ENCODE results near the gene GGCT.
"Not testable (repeated sequence)": the region's sequence is repeated elsewhere in the genome, so short reads cannot be mapped to it uniquely, and the experiment has no call there.

GGCT gene

DNA sequence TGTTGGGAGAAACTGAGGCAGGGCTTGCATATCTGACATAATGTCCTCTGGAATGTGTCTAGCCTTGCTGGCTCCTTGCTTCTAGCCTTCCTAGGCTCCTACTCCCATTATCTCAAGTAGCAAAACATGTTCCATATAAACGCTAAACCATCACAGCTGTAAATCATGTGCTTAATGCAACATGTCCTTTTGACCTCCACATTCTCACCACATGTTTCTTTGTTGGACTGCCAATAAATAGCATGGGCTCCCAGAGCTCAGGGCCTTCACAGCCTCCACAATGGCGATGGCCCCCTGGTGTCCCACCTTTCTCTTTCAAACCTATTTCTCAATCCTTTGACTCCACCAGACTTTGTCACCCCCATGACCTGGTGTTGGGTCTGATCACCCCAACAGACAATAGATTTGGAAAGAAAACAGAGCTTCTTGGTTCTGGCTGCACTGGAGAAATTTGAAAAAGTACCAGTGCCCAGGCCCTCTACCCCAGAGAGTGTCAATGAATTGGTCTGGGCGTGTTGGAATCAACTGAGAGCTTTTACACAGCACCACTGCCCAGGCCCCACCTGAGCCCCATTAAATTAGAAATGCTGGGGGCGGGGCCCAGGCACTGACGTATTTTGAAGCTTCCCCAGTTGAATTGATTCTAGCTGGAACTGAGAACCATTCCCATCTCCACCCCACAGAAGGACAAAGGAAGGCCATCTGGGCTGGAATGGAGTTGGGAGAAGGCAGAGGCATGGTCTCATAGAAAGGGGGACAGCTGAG, 41.3 kb upstream of the GGCT start:
- H3K4me3 ChIP-seq: no peak overlapping the region
- no peak for DNase-seq (ENCODE audit: low spot score)
- H3K27ac ChIP-seq: no peak overlapping the region
- no peak for TF ChIP-seq CTCF (IDR thresholded peaks at IDR 0.05)

- no peak for TF ChIP-seq CTCF (IDR thresholded peaks at IDR 0.05)
- H3K27ac ChIP-seq: no peak overlapping the region
Observed at GRCh38 chr7:30543813-30544525, 39.3 kb upstream of the GGCT start.

GRCh38 chr7:30543115-30543514, 38.5 kb upstream of the GGCT start:
- DNase-seq (ENCODE audit: low spot score); H3K4me3 ChIP-seq; H3K27ac ChIP-seq: not testable (repeated sequence)

More at GRCh38 chr7:30543813-30544525, 39.3 kb upstream of the GGCT start:
- DNase-seq (ENCODE audit: low spot score): no peak
- H3K4me3 ChIP-seq: no peak overlapping the region

DNA sequence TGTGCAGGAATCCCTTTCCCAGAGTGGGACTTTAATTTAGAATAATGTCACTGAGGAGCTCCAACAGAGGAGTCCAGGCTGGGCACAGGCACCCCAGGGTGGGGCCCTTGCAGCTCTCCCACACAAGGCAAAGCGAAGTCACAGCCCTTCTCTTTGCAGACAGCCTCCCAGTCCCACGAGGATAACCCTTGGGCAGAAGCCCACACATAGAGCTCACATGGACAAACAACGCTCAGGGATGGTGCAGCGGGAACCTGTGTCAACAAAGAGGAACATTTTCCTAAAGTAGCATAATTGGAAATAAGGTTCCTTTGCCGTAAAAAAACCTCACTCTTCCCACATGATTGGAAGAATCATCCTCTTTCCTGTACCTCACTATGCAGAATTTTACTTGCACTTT, 29.3 kb upstream of the GGCT start:
- Histone ChIP-seq H3K27ac (no peak overlapping the region), H3K4me3 (no peak overlapping the region)
- no peak for TF ChIP-seq CTCF (IDR thresholded peaks at IDR 0.05)
- DNase-seq (ENCODE audit: low spot score): no peak

GRCh38 chr7:30531286-30531685, 26.7 kb upstream of the GGCT start:
- TF ChIP-seq CTCF (IDR thresholded peaks at IDR 0.05): no peak
- Histone ChIP-seq H3K27ac (no peak overlapping the region), H3K4me3 (no peak overlapping the region)
- DNase-seq (ENCODE audit: low spot score): no peak

GRCh38 chr7:30530373-30530772, 25.7 kb upstream of the GGCT start:
- TF ChIP-seq CTCF (IDR thresholded peaks at IDR 0.05): no peak
- no peak for DNase-seq (ENCODE audit: low spot score)
- no peak overlapping the region for H3K4me3 ChIP-seq
- no peak overlapping the region for H3K27ac ChIP-seq

DNA sequence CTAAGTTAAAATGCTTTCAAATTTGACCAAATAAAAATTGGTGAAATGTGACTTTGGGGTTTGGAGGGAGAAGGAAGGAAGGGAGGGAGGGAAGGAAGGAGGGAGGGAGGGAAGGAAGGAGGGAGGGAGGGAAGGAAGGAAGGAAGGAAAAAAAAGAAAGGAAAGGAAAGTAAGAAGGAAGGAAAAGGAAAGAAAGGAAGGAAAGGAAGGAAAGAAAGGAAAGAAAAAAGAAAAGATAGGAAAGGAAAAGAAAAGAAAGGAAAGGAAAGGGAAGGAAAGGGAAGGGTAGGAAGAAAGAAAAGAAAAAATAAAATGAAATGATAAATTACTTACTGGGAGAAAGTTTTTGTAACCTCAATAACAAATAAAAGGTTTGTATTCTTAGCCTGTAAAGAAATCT, 24.1 kb upstream of the GGCT start:
- no peak overlapping the region for H3K27ac ChIP-seq
- DNase-seq (ENCODE audit: low spot score): no peak
- TF ChIP-seq CTCF (IDR thresholded peaks at IDR 0.05): no peak
- no peak overlapping the region for H3K4me3 ChIP-seq

DNA sequence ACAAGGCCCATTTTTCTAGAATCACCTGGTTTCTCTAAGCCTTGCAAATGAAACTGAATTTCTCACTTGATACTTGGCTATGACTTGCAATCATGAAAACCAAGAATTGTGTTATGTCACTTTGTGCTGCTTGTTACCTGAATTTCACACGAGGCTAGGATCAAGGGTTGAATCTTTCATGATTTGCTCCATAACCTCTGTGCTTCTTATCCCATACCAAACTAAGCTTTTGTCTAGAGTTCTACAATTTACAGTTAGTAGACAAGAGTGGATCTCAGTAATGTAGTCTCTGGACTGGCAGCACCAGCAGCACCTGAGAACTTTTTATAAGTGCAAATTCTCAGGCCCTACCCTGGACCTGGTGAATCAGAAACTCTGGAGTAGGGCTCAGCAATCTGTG, 22.7 kb upstream of the GGCT start:
- not testable (repeated sequence) for H3K4me3 ChIP-seq; H3K27ac ChIP-seq; DNase-seq (ENCODE audit: low spot score)
